HG03066 (cell line): ENCODE data around the gene OR4L1.
"Not testable (repeated sequence)": the region's sequence is repeated elsewhere in the genome, so short reads cannot be mapped to it uniquely, and the experiment has no call there.

Experiments used
- ATAC-seq: cut with Tn5 transposase; IDR thresholded peaks from one replicate; pipeline ENCODE4 v1.9.1; 2021; ENCODE audit warnings: low read depth; ENCODE audit not compliant: unreplicated experiment

Gene OR4L1, protein sequence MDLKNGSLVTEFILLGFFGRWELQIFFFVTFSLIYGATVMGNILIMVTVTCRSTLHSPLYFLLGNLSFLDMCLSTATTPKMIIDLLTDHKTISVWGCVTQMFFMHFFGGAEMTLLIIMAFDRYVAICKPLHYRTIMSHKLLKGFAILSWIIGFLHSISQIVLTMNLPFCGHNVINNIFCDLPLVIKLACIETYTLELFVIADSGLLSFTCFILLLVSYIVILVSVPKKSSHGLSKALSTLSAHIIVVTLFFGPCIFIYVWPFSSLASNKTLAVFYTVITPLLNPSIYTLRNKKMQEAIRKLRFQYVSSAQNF

DNA sequence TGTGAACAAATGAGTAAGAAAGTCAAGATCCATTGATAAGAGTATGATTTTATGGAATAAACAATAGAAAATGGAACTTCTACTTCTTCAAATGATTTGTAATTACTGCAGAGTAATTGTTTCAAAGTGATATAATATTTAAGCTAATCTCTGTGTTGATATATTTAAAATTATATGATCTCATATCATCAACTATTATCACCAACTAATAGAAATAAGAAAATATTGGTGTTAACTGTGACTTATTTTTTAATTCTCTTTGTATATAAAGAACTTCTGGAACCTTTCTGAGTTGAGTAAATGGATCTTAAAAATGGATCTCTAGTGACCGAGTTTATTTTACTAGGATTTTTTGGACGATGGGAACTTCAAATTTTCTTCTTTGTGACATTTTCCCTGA lies at the start of gene OR4L1:
OR4L1 (plus strand) TSS at position 301 of the 400 bp plus-strand sequence; CDS start at position 301, 0 bp downstream.
- ATAC-seq, result no peak

DNA sequence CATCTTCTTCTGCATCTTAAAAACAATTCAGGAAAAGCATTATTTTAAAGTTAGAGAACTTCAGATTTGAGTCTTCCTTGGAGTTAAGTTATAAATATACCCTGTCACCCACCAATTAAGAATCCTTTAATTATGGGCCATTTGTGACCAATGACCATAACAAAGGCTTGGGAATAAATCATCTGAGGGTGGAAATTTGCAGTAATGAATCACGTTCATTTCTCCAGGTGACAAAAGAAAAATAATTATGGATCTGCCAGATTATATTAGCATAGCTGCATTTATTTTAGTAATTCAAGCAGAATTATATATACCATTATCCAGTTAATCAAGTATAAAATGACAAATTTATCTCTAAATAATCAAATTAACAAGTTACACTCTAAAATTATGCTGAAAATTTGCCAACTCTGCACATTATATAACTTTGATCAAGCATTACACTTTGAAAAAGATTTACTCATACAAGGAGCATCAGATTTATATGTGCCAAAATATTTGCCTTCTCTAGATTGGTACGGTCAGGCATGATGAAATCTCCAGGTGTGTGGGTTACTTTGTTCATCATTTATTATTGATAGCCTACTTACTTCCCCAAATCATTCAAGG lies 40.5 kb upstream of the OR4L1 start, which contains the start of gene OR4K14:
OR4K14 (minus strand) TSS at position 51 of the 609 bp plus-strand sequence. CDS start 4,114 bp downstream, outside the sequence.
- ATAC-seq, result no peak

DNA sequence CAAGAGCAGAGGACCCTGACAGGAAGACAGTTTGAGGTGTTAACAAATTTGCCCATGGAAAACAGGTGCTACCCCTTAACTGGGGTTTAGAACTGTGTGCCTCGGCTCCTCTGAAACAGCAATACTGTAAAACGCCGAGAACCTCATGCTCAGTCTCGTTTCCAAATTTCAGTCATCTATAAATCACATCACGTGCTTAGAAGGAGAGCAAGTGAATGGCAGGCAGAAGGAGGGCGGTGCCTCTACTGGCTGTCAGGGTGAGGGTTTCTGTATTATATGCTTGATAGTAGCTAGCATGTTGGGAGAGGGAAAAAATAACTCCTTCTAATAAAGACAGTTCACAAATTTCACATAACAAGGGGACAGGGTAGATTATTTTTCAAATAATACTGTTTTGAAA lies 28.8 kb upstream of the OR4L1 start:
- no peak for ATAC-seq

DNA sequence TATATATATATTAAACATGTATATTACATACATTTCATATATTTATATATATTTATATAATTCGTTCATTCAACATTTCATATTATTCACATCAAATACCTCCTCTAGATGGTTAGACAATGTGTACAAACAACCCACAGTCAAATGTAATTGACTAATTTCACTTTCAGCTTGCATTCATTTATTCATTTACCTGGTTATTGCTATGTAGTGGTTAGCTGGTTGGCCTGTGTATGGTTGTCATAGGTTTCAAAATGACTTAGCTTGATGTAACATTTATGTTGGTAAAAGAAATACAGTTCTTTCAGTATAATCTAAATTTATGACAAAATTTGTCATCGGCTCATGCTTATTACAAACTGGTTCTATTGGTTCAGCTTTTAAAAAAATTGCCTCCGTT lies 24.4 kb upstream of the OR4L1 start:
- no peak for ATAC-seq

DNA sequence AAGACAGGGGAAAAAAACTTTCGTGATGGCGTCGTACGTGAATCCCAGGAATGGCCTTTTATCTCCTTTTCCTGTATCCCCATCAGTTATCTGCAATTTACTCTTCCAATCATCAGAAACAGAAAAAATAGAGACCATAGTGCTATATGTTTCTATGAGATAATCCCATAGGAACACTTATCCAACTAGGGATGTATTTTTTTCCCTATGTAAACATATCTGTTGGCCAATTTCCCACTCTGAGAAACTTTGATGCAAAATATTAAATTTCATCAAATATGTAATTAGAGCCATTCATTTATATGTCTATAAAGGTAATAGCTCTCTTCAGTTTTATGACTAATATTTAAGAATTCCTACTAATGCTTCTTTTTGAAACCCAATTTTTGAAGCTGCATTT lies 23.9 kb upstream of the OR4L1 start, which contains the start of gene OR4K13:
OR4K13 (minus strand) TSS at position 101 of the 400 bp plus-strand sequence. CDS start 1,280 bp downstream, outside the sequence.
- ATAC-seq, result no peak

DNA sequence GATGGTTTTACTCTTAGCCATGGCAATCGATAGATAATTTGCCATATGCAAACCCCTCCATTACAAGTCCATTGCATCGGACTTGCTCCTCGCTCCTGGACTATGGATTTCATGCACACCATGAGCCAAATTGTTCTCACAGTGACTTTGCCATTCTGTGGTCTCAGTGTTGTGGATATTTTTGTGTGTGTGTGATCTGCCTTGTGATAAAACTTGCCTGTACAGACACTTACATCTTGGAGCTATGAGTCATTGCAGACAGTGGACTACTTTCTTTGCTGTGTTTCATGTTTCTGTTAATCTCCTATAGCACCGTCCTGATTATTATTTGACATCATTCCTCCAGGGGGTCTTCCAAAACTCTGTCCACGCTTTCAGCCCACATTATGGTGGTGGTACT lies 15.6 kb upstream of the OR4L1 start:
- no peak for ATAC-seq

DNA sequence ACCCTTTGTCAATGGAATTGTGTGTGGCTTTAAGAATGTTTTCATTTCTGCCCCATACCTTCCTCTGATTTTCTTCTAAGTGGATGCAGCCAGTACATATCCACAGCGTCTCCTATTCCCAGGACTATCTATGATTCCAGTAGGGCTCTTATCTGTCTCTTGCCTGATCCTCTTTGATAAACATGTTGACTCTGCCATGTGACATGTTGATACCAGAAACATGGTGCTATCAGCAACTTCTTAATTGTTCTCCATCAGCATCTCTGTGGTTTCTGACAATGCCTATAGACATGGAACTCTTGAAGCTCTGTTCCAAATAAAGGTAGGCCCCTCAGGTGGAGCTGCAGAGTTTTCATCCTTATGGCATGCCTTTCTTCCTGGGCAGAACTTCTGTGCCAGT lies 11.6 kb upstream of the OR4L1 start:
- no peak for ATAC-seq

DNA sequence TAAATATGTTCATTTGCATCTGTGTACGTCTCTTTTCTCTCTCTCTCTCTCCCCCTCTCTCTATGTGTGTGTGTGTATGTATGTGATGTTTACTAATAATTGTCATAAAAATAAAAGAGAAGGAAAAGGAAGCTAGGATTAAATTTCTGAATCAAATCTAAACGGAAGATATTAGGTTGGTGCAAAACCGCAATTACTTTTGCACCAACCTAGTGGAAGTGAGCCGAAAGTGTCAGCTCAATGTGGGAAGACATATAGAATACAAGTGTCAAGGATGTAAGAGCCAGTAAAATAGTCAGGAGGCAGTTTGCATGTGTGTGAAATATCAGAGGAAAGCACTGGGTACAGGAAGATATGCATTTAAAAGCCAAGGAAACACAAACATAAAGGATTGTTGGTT lies 32.2 kb downstream of the OR4L1 start:
- no peak for ATAC-seq

DNA sequence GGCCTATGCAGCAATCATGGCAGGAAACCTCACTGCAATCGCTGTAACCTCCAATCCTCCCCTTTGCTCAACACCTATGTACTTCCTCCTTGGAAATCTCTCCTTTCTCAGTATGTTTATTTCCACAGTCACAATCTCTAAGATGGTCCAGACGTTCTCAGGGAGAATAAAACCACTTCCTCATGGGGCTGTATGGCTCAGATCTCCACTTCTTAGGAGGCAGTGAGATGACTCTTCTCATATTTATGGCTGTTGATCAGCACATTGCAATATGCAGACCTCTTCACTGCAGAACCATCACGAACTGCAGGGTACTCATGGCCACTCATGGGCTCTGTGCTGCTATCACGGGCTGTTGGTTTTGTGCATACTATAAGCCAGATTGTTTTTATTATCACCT lies 33.6 kb downstream of the OR4L1 start:
- ATAC-seq, result no peak

DNA sequence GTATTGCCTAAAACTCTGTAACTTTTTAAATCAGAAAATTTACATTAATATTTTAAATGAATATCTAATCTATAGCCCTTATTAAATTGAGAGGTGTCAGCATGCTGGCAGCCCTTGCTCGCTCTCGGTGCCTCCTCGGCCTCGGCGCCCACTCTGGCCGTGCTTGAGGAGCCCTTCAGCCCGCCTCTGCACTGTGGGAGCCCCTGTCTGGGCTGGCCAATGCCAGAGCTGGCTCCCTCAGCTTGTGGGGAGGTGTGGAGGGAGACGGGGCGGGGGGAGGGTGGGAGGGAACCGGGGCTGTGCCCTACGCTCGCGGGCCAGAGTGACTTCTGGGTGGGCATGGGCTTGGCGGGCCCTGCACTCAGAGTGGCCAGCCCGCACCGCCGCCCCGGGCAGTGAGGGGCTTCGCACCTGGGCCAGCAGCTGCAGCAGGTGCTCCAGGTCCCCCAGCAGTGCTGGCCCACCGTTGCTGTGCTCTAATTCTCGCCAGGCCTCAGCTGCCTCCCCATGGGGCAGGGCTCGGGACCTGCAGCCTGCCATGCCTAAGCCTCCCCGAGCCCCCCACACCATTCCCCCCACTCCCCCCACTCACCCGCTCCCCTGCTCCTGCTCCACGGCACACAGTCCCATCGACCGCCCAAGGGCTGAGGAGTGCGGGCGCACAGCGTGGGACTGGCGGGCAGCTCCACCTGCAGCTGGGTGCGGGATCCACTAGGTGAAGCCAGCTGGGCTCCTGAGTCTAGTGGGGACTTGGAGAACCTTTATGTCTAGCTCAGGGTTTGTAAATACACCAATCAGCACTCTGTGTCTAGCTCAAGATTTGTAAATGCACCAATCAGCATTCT lies 39.3 kb downstream of the OR4L1 start:
- ATAC-seq, result not testable (repeated sequence)

DNA sequence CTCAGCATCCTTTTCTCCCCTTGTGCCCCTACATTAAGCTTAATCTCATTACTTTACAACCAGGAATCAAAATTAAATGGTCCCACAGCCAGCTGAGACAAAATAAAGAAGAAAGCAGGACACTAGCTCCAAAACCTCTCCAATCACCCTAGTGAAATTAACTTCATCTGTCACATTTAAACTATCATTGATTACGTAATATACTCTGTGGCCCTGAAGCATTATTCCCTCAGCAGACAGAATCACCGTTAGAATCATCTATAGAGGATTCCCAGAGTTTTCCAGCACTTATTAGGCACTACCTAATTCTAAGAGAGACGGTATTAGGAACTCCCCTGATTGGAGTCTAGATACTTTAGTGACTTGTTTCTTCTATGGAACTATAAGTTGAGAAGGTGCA lies 50.6 kb downstream of the OR4L1 start, which contains the start of gene OR4K17:
OR4K17 (plus strand) TSS at position 302 of the 400 bp plus-strand sequence. CDS start 6,761 bp downstream, outside the sequence.
- ATAC-seq, result no peak
